ENCODE measurements around the gene LGR5.

GRCh38 chr12:71399197-71399596, 40.4 kb upstream of the LGR5 start:
- TF ChIP-seq CTCF (IDR thresholded peaks at IDR 0.05 in 4 of 5, conservative IDR thresholded peaks at IDR 0.05 in 1 of 5) (no peak), POLR2A (IDR thresholded peaks at IDR 0.05) (no peak)
